ENCODE measurements around the gene SEPSECS.

DNA sequence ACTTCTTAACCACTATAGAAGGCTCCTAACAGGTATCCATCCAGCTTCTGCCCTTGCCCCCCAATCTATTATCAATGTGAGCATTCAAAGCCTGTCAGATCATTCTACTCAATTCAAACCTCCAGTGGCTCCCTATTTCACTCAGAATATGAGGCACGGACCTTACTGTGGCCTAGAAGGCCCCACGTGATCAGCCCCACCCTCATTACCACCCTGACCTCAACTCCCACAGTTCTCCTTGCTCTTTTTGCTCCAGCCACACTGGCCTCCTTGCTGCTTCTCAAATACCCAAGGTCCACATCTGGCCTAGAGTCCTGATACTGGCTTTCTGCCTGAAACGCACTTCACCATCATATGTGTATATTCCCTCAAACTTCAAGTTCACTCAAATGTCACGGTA lies 18.7 kb downstream of the SEPSECS start:
- TF ChIP-seq, protein P1, sequence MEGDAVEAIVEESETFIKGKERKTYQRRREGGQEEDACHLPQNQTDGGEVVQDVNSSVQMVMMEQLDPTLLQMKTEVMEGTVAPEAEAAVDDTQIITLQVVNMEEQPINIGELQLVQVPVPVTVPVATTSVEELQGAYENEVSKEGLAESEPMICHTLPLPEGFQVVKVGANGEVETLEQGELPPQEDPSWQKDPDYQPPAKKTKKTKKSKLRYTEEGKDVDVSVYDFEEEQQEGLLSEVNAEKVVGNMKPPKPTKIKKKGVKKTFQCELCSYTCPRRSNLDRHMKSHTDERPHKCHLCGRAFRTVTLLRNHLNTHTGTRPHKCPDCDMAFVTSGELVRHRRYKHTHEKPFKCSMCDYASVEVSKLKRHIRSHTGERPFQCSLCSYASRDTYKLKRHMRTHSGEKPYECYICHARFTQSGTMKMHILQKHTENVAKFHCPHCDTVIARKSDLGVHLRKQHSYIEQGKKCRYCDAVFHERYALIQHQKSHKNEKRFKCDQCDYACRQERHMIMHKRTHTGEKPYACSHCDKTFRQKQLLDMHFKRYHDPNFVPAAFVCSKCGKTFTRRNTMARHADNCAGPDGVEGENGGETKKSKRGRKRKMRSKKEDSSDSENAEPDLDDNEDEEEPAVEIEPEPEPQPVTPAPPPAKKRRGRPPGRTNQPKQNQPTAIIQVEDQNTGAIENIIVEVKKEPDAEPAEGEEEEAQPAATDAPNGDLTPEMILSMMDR (conservative IDR thresholded peaks at IDR 0.05), result no peak
- no peak for TF ChIP-seq ZFX (IDR thresholded peaks at IDR 0.05)
